Uterus (tissue), 4 donors: ENCODE measurements around the gene JTB. TPM values are rescaled to one million over a fixed set of nuclear protein-coding genes. Genes with fewer than 3 reads are reported as not detected.

Experiments
- DNase-seq, 2 donors: peaks; one replicate each; pipeline ENCODE4 v3.0.0-alpha.2; 2019 to 2020
- H3K27ac ChIP-seq, 2 donors: fragments of 200-600 bp; sonication (generic); 1 replicate in 1 of 2; 2 replicates in 1 of 2; pipeline ENCODE4 v1.5.1; 2016 to 2018
- H3K27me3 ChIP-seq, 2 donors: fragments of 200-600 bp; sonication (generic); one replicate each; pipeline ENCODE4 v1.5.1; 2018 to 2019; ENCODE audit warnings: control low read depth in 1 of 2
- H3K36me3 ChIP-seq, 2 donors: fragments of 200-600 bp; sonication (generic); one replicate each; pipeline ENCODE4 v1.5.1; 2019; ENCODE audit warnings: control low read depth in 1 of 2
- H3K4me1 ChIP-seq, 2 donors: fragments of 200-600 bp; sonication (generic); one replicate each; pipeline ENCODE4 v1.5.1; 2018 to 2019; ENCODE audit warnings: control low read depth in 1 of 2
- H3K4me3 ChIP-seq, 2 donors: fragments of 200-600 bp; sonication (generic); 1 replicate in 1 of 2; 2 replicates in 1 of 2; pipeline ENCODE4 v1.5.1; 2018 to 2019; ENCODE audit warnings: mild to moderate bottlenecking in 1 of 2
- H3K9me3 ChIP-seq, 2 donors: fragments of 200-600 bp; sonication (generic); one replicate each; pipeline ENCODE4 v1.5.1; 2019; ENCODE audit warnings: control low read depth in 1 of 2
- CTCF ChIP-seq, 4 experiments: fragments of 200-600 bp in 2 of 4; fragments of 450-650 bp in 2 of 4; sonication (generic) in 2 of 4; IDR thresholded peaks; one replicate each; pipeline ENCODE4 v1.5.1; 2016 to 2019; ENCODE audit warnings: antibody characterized with exemption in 4 of 4, mild to moderate bottlenecking in 2 of 4, moderate library complexity in 1 of 4
- POLR2A ChIP-seq, 2 donors: fragments of 450-650 bp; IDR thresholded peaks; one replicate each; pipeline ENCODE4 v1.6.1; 2016; ENCODE audit warnings: antibody characterized with exemption in 2 of 2, mild to moderate bottlenecking in 1 of 2, moderate library complexity in 1 of 2
- intact Hi-C: fragments of 100-400 bp; cut with DNase I; formaldehyde crosslinking; loops from one replicate; pipeline ENCODE4 v1.15.1; 2023; ENCODE audit warnings: low total_unique reads
- total RNA-seq, 4 donors: library from RNA; depleted of rRNA in 3 of 4; stranded (reverse); fragments of >200 nt in 3 of 4; gene quantifications; one replicate each; pipeline versions ENCODE4 v1.1.0 to v1.2.4, GENCODE V29; 2014 to 2023
- donor health status: DM: yes; HTN: yes; CAD: no.

JTB gene
- total RNA-seq, 4 donors from 2014 or later, result 91.1 to 253 (median 175) TPM

- peak; percentile 99 for DNase-seq
- intact Hi-C loops, result no loop called here
- H3K9me3 ChIP-seq, result no peaks in the 10 kb centered on the region
- peak within 1 kb of the TSS; percentile 95 to 96 for H3K27ac ChIP-seq
- H3K4me1 ChIP-seq, result peaks cover 3 to 15% of the 10 kb centered on the region in 2 donors
- peak; percentile 66 to 83 for TF ChIP-seq POLR2A (IDR thresholded peaks at IDR 0.05)
- no peak for TF ChIP-seq CTCF (IDR thresholded peaks at IDR 0.05)
- no peaks in the 10 kb centered on the region for H3K27me3 ChIP-seq
- H3K4me3 ChIP-seq, result peak within 1 kb of the TSS; percentile 68 to 86
- H3K36me3 ChIP-seq, result no peaks in the 10 kb centered on the region
Measured at GRCh38 chr1:153963030-153963849, 14.2 kb downstream of the JTB start, which contains the start of gene SLC39A1. TSS of gene SLC39A1 (minus strand) at chr1:153963537. CDS start at chr1:153962715, 822 bp downstream.

GRCh38 chr1:153962088-153963029 is 15.1 kb downstream of the JTB start:
- H3K4me1 ChIP-seq, result peaks cover 3 to 15% of the 10 kb centered on the region in 2 donors
- intact Hi-C loops, result no loop called here
- DNase-seq, result peak; percentile 37 to 49

GRCh38 chr1:153961421-153961820 is 16.1 kb downstream of the JTB start:
- H3K4me3 ChIP-seq, result no peak overlapping the region
- DNase-seq, result no peak
- H3K36me3 ChIP-seq, result no peaks in the 10 kb centered on the region
- TF ChIP-seq POLR2A (IDR thresholded peaks at IDR 0.05), result no peak
- no peaks in the 10 kb centered on the region for H3K27me3 ChIP-seq
- intact Hi-C loops, result no loop called here
- peak overlapping the region; percentile 95 to 96 for H3K27ac ChIP-seq
- peaks cover 9 to 21% of the 10 kb centered on the region in 2 donors for H3K4me1 ChIP-seq
- no peaks in the 10 kb centered on the region for H3K9me3 ChIP-seq

More at GRCh38 chr1:153962088-153963029, 15.1 kb downstream of the JTB start:
- H3K27ac ChIP-seq, result peak overlapping the region; percentile 95 to 96
- no peaks in the 10 kb centered on the region for H3K27me3 ChIP-seq
- TF ChIP-seq CTCF (IDR thresholded peaks at IDR 0.05) (no peak), POLR2A (IDR thresholded peaks at IDR 0.05) (no peak)
- peak overlapping the region; percentile 68 to 86 for H3K4me3 ChIP-seq
- no peaks in the 10 kb centered on the region for H3K9me3 ChIP-seq
- H3K36me3 ChIP-seq, result no peaks in the 10 kb centered on the region

GRCh38 chr1:153960206-153960605 is 17.3 kb downstream of the JTB start:
- Histone ChIP-seq H3K4me3 (no peak overlapping the region), H3K36me3 (no peaks in the 10 kb centered on the region), H3K4me1 (peaks cover 6 to 27% of the 10 kb centered on the region in 2 donors), H3K9me3 (no peaks in the 10 kb centered on the region), H3K27ac (no peak overlapping the region), H3K27me3 (no peaks in the 10 kb centered on the region)
- TF ChIP-seq CTCF (IDR thresholded peaks at IDR 0.05), result no peak
- TF ChIP-seq POLR2A (IDR thresholded peaks at IDR 0.05), result no peak
- intact Hi-C loops, result no loop called here
- no peak for DNase-seq

- H3K9me3 ChIP-seq, result no peaks in the 10 kb centered on the region
- H3K4me3 ChIP-seq, result no peak overlapping the region
- peaks cover 6 to 27% of the 10 kb centered on the region in 2 donors for H3K4me1 ChIP-seq
- no peaks in the 10 kb centered on the region for H3K36me3 ChIP-seq
- intact Hi-C loops, result no loop called here
- no peak for DNase-seq
- H3K27ac ChIP-seq, result peak overlapping the region; percentile 80 to 85
- TF ChIP-seq CTCF (IDR thresholded peaks at IDR 0.05) (no peak), POLR2A (IDR thresholded peaks at IDR 0.05) (no peak)
- no peaks in the 10 kb centered on the region for H3K27me3 ChIP-seq
Measured at GRCh38 chr1:153959454-153959853, 18.0 kb downstream of the JTB start.
